ENCODE data around the gene LRP1B.

The LRP1B gene

DNA sequence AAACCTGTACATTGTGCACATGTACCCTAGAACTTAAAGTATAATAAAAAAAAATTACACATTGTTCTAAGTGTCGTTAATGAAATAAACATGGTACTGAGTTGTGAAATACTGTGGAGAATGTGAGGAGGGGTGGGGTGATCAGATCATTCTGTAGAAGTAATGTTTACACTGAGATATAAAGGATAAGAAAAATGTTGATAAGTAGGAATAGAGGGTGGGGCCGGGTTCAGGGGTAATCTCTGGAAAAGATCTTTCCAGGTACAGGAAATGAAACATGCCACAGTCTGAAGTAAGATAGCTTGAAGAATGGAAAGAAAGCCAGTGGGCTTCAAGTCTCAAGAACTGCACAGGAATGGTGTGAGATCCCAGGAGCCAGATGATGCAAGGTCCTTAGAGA, 1482.4 kb downstream of the LRP1B start:
- DNase-seq (ENCODE audit: low spot score) (no peak), FAIRE-seq (no peak)

DNA sequence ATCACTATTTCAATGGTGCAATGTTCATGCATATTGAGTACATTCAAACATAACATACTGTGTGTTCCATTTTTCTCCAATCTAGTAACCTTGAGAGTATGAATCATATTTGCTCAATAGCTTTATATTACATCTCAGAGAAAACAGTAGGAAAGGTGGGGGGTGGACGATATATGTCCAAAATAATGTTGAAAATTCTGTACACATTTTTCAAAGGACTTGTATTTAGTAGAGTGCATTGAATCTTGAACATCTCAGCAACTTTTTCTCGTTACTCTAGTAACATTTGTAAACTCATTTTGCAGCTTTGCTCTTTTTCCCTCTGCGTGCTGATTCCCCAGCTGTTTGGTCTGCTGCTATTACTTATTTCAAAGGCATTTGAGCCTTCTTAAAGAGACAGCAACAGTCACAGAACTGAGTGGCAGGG, 1487.0 kb downstream of the LRP1B start:
- FAIRE-seq (peak; percentile 35), DNase-seq (ENCODE audit: low spot score) (peak; percentile 12)

DNA sequence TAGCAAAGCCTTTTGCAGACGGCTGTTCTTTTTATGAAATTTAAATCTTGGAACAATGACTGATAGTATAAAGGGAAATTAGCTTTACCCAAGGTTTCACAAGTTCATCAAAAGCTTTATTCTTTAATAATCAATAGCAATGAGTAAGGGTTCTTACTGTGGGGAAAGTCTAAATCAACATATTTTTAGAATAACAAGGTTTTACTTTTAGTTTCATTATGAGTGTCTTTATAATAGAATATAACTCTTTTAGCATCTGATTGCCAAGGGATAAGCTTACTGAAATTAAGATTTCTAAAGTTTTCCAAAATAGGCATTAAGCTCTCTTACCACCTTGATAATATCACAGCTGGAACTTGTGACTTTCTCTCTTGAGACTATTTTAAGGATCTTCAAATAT, 1489.7 kb downstream of the LRP1B start:
- DNase-seq (ENCODE audit: low spot score), result no peak
- FAIRE-seq, result no peak

DNA sequence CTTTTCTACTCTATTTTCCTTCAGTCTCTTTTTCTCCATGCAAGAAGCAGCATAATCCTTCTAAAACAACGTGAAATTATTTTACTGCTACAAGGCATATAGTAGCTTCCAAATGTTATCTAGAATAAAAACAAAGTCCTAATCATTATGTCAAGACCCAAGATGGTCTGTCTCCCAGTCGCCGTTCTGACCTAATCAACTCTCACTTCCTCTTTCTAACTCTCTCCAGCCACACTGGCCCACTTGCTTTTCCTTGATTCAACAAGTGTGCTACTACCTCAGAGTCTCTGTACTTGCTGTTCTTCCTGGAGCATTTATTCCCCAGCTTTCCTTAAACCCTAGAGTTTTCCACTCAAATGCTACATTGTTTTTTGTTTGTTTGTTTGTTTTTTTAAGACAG, 1491.2 kb downstream of the LRP1B start:
- DNase-seq (ENCODE audit: low spot score) (no peak), FAIRE-seq (no peak)

DNA sequence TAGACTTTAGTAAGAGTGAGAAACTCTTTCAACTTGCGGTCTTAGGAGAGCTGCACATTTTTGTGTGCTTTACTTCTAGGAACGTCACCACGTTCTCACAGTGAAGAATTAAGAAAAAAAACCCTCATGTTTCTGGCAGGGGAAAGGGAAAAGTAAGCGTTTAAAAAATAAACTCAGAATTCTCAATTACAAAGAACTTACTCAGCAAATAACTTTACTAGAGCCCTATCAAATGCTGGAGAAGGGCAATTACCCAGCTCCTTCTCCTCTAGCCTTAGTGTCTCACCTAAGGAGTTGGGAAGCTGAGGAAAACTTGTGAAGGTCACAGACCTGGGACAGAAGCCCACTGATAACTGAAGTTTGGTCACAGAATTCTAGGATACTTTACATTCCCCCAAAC, 1500.3 kb downstream of the LRP1B start:
- no peak for FAIRE-seq

DNA sequence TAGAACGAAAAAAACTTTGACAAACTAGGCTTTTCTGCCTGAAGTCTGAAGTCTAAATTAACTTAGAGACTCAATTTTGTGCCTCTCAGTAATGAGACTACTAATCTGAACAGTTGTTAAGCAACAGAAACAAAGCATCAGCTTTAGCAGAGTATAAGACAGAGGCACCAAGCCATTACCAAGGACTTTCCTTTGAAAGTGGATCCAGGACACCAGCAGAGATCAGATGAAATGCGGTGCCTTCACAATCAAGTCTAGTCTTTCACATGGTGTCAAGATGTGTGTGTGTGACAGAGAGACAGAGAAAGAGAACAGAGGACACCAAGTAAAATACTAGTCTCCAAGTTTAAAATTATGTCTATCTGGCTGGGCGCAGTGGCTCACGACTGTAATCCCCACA, 1502.9 kb downstream of the LRP1B start:
- DNase-seq (ENCODE audit: low spot score) (no peak), FAIRE-seq (no peak)

More for the DNA sequence above, 1500.3 kb downstream of the LRP1B start:
- no peak for DNase-seq (ENCODE audit: low spot score)

DNA sequence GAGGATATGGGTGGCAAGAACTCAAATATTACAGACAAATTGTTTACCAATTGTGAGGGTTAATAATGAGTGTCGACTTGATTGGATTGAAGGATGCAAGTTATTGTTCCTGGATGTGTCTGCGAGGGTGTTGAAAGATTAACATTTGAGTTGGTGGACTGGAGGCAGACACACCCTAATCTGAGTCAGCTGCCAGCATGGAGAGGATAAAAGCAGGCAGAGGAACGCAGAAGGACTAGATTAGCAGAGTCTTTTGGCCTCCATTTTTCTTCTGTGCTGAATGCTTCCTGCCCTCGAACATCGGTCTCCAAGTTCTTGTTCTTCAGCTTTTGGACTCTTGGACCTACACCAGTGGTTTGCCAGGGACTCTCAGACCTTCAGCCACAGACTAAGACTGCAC, 1503.7 kb downstream of the LRP1B start:
- FAIRE-seq (no peak), DNase-seq (ENCODE audit: low spot score) (no peak)

DNA sequence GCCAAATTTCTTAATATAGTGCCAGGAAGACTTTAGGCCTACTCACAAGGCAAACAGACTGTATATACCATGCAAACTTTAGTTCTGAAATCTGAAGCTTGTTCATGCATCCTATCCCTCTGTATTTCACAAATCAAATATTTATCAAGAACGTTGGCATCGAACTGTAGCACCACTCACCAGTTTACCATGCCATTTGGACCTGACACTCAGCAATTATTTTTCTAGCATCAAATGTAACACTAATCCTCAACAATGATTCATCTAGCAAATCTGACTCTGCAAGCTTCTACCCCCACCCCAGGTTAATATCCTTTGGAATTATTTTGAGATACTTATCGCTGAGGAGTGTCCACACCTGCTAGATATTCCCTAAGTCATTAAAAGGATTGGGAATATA, 1506.6 kb downstream of the LRP1B start:
- FAIRE-seq, result no peak
- DNase-seq (ENCODE audit: low spot score), result no peak

DNA sequence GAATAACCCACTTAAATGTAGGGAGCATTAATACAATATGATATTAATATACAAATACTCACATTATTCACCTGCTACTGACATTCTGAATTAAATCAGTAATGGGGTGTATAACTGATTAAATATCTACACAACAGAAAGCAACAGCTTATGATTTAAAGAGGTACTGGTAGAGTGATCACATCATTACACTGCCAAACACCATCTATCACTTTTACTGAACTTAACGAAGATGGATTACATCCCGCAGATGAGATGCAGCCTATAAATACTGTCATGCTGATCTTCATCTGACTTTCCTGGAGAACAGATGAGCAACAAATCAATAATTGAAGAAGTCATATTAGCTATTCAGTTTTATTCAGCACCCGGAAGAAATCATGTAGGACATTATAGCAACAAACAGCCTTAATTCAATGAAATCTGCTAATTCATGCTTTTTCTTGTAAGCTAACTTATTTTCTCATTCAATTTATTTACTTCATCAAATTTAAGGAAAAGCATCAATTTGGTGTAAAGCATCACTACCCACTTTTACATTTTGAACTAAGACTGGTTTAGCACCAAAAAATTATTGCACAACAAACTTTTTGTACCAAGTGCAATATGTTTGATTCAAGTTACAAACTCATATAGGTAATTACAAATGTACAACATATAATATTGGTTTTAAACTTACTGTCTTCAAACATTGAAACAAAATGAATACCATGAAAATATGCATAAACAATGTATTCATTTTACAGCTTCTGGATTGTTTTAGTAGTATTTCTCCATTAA, 1509.0 kb downstream of the LRP1B start:
- DNase-seq (ENCODE audit: low spot score), result no peak
- FAIRE-seq, result no peak

DNA sequence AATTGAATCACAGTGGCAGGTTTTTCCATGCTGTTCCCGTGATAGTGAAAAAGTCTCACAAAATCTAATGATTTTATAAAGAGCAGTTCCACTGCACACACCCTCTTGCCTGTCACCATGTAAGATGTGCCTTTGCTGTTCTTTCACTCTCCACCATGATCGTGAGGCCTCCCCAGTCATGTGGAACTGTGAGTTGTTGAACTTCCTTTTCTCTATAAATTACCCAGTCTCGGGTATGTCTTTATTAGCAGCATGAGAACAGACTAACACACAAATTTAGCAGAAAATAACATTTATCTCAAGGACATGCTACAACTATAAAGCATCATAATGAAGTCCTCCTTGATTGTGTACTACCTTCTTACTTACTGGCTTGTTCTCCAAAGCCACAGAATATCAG, 1526.0 kb downstream of the LRP1B start:
- no peak for FAIRE-seq
- DNase-seq (ENCODE audit: low spot score), result no peak

DNA sequence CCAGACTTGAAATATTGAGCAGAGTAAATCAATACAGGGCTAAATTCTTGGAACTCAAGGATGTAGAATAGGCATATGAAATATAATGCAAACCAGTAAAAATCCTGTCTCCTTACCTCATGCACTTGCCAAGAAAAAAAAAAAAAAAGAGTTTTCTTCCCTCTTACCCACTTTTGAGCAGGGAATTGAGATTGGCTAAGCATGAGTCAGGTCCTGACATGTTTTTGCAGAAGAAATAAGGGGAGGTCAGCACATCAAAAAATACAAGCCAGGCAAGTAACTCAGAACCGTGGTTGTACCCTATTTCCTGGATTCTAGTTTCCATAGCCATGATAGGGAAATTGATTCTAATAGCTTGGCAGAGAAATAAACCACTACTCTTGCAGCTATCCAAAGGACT, 1526.7 kb downstream of the LRP1B start:
- FAIRE-seq, result no peak
- no peak for DNase-seq (ENCODE audit: low spot score)

DNA sequence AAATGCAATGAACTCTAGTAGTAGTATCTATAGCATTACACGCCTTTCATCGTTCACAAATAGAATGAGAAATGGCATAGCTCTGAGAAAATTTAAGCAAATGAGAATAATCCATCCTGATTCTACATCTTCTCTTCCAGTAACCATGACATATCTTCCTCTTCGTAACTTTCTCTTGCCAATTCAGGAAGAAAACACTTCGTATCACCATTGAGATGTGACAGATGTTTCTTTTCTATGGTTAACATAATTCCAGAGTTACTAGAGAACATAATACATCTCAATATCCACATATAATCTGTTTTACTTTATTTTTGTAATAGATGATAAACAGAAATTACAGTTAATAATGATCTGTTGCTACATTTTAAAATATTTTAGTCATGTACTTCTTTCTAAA, 1527.4 kb downstream of the LRP1B start:
- FAIRE-seq, result peak; percentile 34
- no peak for DNase-seq (ENCODE audit: low spot score)

DNA sequence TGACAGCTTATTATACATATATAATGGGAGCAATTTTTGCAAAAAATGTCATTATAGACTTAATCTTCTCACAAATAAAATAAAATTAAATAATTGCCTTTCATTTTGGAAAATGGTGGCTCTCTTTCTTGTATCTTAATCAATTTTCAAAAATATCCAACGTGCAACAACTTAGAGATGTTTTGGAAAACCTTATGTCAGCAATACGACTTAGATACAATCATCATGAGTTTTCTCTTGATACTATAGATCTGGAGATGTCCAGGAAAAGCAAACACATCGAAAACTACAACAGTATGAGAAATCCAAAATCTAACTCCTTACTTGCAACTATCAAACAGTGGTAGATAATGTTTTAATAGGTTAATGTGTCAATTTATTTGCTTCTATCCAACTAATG, 1529.0 kb downstream of the LRP1B start:
- DNase-seq (ENCODE audit: low spot score), result no peak
- FAIRE-seq, result no peak

DNA sequence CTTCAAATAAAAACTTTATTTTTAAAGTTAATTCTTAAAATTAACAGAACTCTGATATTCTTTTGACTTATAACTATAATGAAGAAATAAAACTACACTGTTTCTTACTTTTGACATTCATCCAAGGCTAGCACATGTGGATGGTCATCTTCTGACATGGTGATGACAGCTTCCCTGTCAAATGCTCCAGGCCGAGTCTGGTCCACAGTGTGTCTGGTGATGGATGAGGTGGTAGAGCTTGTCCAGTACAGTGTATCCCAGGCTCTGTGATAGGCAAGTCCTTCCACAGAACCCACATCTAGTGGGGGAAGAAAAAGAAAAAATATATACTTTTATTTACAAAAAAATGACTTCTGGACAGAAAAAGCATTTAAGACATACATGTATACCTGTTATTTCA, 1529.5 kb downstream of the LRP1B start:
- no peak for FAIRE-seq
- no peak for DNase-seq (ENCODE audit: low spot score)

DNA sequence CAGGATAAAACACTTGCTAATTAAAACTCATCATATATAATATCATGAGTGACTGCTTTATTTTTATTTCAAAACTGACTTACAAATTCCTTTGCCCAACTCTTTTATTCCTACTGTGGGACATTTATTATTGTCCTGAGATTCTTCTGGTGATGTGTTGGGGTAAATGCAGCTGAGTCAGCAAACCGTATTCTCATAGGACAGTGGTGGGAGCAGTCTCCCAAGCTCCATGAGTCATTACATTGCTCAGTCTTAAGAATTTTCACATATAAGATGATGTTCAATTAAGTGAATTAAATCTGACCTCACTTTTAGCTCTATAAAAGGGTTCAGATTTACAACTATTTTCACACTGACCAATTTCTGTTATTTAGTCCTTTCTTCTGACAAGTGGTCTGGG, 1530.7 kb downstream of the LRP1B start:
- FAIRE-seq, result peak; percentile 87
- DNase-seq (ENCODE audit: low spot score), result peak; percentile 64

DNA sequence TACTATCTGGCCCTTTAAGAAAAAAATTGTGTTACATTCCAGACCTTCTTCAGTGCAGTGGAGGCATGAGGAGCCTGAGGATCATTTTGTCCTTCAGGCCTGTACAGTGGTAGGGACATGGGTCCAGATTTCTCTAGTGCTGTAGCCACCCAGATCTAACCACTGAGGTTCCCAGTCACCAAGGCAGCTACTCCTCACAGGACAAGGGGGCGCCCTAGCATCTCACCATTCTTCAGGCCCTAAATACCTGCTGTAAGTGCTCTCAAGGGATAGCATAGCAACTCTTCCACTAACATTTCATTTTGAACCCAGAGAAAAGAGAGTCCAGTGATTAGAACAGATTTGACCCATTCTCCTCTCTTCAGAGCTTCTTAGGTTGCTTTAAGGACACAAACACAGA, 1533.0 kb downstream of the LRP1B start:
- no peak for FAIRE-seq
- no peak for DNase-seq (ENCODE audit: low spot score)

DNA sequence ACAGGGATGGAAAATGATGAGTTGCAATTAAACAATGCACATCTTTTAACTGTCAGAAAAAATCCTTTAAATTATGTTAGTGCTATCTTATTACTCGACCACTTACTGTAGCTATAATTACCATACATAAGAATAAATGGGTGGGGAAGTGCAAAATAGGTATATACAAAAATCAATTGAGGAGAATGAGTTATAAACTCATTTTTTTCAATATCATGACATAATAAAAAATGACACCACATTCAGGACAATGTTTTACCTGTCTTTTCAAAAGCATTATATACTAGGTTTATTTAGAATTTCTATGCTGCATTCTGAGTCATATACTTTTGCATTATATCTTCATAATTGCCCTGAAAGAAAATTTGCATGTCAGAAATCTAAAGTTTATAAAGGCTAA, 1533.6 kb downstream of the LRP1B start:
- no peak for FAIRE-seq
- DNase-seq (ENCODE audit: low spot score), result no peak

DNA sequence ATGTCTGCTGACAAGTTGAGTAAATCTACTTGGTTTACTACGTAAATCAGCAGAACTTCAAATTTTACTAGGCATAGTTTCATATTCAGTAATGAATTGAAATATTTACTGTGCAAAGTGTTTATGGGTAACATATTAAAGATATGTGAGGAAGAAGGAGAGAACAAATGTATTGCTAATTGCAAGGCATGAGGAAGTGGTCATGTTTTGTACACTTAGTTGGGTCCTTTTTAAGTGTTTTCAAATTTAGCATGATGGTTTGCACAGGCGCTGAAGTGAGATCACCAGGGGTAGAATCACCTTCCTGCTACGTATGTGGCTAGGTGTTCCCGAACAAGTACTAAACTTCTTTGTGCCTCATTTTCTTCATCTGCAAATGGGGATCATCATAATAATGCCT, 1534.4 kb downstream of the LRP1B start:
- no peak for DNase-seq (ENCODE audit: low spot score)
- no peak for FAIRE-seq

DNA sequence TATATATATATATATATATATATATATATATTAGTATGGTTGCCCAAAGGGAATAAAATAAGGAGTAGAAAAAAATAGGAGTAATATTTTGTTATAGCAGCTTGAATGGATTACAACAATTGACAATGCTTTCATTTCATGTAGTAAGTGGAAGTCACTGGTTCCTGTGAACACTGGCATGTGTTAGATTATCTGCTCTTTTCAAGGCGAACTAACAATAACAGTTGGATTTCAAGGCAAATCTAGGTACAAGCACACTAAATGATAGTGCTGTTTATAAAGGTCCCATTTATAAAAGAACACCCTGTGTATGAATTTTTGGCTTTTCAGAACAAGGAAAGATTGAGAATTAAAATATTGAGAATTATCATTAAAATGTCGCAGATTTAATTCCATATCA, 1535.7 kb downstream of the LRP1B start:
- no peak for FAIRE-seq

DNA sequence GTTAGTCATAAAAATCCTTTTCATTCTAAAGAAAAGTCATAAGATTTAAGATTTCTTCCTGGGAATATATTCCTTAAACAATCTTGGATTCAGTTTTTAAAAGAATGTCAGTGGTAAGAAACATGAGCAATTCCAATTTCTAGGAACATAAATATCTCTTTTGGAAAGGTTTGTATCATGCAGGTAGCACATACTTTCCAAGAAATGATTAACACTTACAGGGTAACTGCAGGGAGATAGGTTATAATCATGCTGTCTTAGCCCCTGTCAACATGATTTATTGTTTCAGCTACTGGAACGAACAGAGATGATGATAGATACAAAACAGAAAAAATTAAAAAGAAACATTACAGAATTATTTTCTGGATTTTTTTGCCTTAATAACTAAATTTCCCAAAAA, 1537.7 kb downstream of the LRP1B start:
- DNase-seq (ENCODE audit: low spot score) (no peak), FAIRE-seq (no peak)

More for the DNA sequence above, 1535.7 kb downstream of the LRP1B start:
- no peak for DNase-seq (ENCODE audit: low spot score)

DNA sequence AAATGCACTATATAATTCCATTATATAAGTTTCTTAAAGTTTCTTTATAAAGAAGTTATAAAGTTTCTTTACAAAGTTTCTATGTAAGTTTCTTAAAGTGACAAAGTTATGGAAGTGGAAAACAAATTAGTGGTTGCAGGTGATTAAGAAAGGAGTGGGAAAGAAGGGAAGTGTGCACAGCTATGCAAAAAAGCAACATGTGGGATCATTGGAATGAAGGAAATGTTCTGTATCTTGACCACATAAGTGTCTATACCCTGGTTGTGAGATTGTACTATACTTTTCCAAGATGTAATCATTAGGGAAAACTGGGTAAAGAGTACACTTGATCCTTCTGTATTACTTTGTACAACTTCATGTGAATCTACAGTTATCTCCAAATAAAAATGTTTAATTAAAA, 1541.1 kb downstream of the LRP1B start:
- FAIRE-seq (no peak), DNase-seq (ENCODE audit: low spot score) (no peak)

DNA sequence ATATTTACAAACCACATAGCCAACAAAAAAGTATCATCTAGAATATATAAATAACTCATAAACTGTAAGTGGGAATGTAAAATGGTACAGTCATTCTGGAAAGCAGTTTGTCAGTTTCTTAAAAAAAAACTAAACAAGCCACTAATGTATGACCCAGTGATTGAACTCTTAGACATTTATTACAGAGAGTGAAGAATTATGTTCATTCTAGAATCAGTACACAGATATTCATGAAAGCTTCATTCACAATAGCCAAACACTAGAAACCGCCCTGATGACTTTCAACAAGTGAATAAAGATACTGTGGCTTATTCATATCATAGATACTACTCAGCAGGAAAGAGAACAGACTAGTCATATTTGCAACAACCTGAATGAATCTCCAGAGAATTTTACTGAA, 1541.5 kb downstream of the LRP1B start:
- DNase-seq (ENCODE audit: low spot score) (no peak), FAIRE-seq (no peak)

DNA sequence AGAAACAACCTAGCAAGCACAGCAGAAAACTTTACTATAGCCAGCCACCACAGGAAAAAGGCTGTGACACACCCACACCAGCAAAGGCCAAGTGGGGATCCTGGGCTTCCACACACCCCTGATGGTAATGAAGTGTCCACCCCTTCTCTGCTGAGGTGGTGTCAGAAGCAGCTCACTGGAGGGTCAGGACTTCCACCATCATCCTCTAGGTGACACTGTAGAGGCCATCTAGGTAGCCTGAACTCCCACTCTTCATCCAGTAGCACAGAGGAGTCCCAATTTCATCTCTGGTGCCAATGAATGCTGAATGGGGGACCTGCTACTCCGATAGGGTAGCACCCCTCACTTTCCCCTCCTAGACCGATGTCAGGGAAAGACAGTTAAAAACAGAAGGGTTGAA, 1544.4 kb downstream of the LRP1B start:
- DNase-seq (ENCODE audit: low spot score) (peak; percentile 31), FAIRE-seq (no peak)

DNA sequence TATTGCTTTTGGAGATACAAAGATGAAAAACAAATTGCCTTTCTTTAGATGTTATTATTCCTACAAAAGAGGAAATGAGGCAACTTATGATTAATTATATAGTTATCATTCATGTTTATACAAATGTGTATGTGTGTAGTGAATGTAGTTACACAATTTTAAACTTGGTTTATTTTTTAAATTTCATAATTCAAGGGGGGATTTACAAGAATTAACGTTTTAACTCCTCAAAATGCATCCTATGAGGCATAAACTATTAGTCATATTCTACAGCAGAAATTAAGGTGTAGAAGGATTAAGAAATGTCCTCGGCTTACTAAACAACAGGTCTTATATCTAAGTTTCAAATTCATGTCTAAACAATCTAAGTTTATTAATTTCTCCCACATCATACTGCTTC, 1545.8 kb downstream of the LRP1B start:
- FAIRE-seq, result no peak

More for the DNA sequence above, 1545.8 kb downstream of the LRP1B start:
- DNase-seq (ENCODE audit: low spot score), result no peak
